Mononuclear cell (primary cell): ENCODE measurements around the gene TMUB1. TPM values are rescaled to one million over a fixed set of nuclear protein-coding genes. Genes with fewer than 3 reads are reported as not detected.

Source experiments
- H3K27me3 ChIP-seq: 2 replicates; pipeline ENCODE4 v1.6.0; 2011; ENCODE audit warnings: low read length, control low read depth; ENCODE audit not compliant: insufficient read depth
- H3K4me1 ChIP-seq: 2 replicates; pipeline ENCODE4 v1.5.1; 2011; ENCODE audit warnings: mild to moderate bottlenecking, low read length, control low read depth; ENCODE audit not compliant: insufficient read depth
- H3K4me3 ChIP-seq: 2 replicates; pipeline ENCODE4 v1.5.1; 2011; ENCODE audit warnings: mild to moderate bottlenecking, low read length, moderate library complexity
- H3K9me3 ChIP-seq: 2 replicates; pipeline ENCODE4 v1.5.1; 2011; ENCODE audit warnings: low read depth, mild to moderate bottlenecking, control low read depth, low read length
- total RNA-seq: library from RNA; depleted of rRNA; stranded (reverse); fragments of >200 nt; gene quantifications from one replicate; pipeline ENCODE4 v1.2.3, GENCODE V29; 2012

Gene TMUB1
- total RNA-seq, 1 donor: 20.0 TPM

DNA sequence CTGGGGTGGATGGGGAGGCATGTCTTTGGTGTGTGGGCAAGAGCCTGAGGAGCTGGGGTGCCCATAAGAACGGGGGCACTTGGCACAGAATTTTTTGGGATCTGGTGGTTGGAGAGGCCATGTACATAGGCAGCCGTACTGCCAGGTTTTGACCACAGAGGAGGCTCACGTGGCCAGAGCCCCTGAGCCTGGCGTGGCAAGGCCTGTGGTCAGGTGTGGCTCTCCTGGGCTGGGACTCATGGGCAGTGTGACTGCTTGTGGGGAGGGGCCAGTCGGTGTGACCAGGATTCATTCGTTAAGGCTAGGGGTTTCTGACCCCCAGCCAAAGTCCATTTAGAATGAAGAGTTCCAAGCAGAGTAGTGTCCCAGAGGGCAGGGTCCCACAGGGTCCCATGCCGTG, 41.2 kb upstream of the TMUB1 start:
- Histone ChIP-seq H3K9me3 (no peaks in the 10 kb centered on the region), H3K27me3 (no peaks in the 10 kb centered on the region), H3K4me3 (no peak overlapping the region), H3K4me1 (no peaks in the 10 kb centered on the region)

DNA sequence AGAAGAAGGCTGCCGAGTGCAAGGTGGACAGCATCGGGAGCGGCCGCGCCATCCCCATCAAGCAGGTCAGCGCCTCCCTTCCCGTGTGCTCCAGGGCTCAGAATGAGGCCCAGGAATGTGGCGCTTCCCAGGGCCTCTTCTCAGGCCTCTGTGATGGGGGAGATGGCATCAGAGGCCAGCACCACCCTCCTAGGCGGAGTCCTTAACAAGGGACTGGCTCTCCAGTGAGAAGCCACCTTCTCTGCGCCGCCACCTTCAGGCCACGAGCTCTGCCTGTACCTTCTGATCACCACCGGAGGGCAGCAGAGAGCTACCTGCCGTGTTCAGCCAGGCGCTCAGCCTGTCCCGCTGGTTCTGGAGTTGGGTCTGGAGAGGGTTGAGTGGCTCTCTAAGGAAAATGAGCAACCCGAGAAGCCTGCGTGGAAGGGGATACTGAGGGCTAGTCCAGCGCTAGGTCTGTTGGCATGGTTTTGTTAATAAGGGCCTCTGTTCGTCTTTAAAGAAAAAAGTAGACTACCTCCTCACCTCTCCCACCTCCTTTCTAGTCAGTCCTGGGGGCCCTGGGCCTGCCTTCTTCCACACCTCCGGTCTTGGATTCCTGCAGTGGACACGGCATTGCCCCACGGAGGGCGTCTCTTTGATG, 40.6 kb upstream of the TMUB1 start:
- Histone ChIP-seq H3K27me3 (no peaks in the 10 kb centered on the region), H3K9me3 (no peaks in the 10 kb centered on the region)

DNA sequence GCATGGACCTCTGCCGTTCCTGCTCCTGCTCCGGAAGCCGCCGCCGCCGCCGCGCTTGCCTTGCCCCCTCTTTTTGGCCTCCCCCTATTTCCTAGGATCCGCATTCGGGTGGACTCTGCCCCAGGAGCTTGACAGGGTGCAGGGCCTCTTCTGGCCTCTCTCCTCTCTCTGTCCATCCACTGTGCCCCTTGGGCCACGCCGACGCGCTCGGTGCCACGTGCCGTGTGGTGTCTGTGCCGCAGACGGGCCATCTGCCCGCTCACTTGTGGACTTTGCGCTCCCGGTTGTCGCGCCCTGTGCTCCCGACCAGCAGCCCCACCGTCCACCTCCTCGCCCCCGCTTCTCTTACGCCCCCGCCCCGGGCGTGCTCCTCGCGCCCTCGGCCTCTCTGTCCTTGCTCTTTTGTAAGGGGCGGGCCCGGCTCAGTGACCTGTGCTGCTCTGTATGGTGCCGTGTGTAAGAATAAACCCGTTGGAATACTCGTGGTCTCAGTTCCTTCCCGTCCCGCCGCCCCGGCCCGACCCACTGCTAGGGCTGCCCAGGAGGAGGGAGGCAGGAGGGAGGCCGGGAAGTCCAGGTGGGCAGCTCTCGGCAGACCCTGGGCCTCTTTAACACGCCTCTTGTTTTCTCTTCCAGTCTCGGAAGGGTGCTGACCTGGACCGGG, 40.0 kb upstream of the TMUB1 start:
- no peaks in the 10 kb centered on the region for H3K27me3 ChIP-seq
- no peaks in the 10 kb centered on the region for H3K4me1 ChIP-seq
- no peak overlapping the region for H3K4me3 ChIP-seq
- no peaks in the 10 kb centered on the region for H3K9me3 ChIP-seq

More for the DNA sequence above, 40.6 kb upstream of the TMUB1 start:
- Histone ChIP-seq H3K4me3 (no peak overlapping the region), H3K4me1 (no peaks in the 10 kb centered on the region)

DNA sequence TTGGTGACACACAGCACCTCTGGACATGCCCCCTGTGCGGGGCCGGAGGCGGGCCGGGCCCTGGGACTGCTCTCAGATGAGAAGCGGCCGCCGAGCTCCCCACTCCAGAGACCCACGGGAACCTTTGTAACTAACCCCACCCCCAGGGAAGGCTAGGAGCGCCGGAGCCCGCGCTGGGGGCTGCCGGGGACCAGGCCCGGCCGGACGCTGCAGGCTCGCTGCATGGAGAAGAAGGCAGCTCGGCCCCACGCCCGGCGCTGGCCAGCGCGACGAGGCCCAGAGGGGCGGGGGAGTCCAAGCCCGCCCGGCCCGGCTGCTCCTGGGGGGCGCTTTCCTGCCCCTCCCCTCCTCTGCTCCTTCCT, 39.5 kb upstream of the TMUB1 start:
- Histone ChIP-seq H3K9me3 (no peaks in the 10 kb centered on the region), H3K27me3 (no peaks in the 10 kb centered on the region), H3K4me1 (no peaks in the 10 kb centered on the region), H3K4me3 (no peak overlapping the region)

DNA sequence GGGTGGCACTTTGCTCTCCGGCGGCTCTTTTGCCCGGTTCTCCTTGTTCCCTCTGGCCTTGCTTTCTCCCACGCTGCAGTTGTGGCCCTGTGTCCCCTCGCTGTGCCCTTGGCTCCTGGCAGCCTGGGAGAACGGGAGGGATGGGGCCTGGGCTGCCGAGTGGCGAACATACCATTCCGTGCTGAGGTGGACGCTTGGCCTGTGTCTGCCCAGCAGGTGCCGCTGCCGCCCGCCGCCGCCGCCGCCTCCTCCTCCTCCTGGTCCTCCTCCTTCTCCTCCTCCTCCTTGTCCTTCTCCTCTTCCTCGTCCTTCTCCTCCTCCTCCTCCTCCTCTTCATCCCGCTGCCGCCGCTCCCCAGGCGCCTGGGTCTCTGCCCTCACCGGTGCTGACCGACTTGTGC, 39.0 kb upstream of the TMUB1 start:
- H3K4me1 ChIP-seq: no peaks in the 10 kb centered on the region
- no peaks in the 10 kb centered on the region for H3K27me3 ChIP-seq
- H3K9me3 ChIP-seq: no peaks in the 10 kb centered on the region
- H3K4me3 ChIP-seq: no peak overlapping the region

DNA sequence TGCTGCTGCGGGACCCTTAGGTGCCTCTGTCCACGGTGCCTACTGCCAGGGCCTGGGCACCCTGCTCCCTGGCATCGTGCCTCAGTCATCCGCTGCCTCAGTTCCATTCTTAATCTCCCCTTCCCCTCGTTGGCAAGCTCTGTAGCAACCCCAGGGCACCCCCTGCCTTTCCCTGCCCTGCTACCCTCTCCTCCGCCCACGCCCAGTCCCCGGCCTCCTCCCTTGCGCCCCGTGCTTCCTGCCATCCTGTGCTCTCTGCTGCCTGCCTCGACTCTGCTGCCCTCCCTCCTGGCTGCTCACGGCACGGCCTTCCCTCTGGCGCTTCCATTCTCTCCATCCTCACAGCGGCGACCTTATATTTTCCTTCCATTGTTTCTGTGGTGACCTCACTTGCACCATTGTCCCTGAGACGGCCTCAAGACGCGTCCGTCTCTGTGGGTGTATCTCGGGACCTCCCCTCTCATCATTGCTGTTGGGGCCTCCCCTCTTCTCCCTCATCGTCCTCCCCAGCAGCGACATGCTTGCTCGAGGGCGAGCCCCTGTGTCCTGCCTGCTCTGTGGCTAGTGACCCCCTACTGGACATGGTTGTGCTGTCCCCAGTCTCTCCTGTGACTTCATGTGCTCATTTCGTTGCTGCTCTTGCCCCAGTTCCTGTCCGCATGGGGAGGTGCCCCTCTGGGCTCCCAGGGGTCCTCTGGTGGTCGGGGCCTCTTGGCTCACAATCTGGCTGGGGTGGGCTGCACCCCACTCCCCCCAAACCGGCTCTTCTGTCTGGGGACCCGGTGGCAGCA, 38.3 kb upstream of the TMUB1 start:
- Histone ChIP-seq H3K9me3 (no peaks in the 10 kb centered on the region), H3K4me1 (no peaks in the 10 kb centered on the region), H3K4me3 (no peak overlapping the region), H3K27me3 (no peaks in the 10 kb centered on the region)

DNA sequence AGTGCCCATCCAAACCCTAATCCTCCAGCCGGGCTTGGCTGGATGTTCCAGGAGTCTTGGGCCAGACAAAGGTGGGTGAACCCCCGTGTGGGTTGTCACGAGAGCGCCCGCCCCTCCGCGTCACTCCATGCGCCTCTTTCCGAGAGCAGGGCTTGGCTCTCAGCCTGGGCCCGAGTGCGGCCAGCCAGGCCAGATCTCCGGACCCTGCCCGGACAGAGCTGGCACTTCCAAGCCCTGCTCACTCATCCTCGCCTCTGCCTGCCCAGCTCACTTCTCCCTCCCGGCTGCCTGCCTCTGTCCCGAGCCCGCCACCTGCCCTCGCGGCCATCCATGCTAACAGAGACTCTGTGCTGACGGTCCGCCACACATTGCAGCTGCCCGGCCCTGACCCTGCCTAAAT, 37.6 kb upstream of the TMUB1 start:
- Histone ChIP-seq H3K4me1 (no peaks in the 10 kb centered on the region), H3K9me3 (no peaks in the 10 kb centered on the region), H3K27me3 (no peaks in the 10 kb centered on the region), H3K4me3 (no peak overlapping the region)

DNA sequence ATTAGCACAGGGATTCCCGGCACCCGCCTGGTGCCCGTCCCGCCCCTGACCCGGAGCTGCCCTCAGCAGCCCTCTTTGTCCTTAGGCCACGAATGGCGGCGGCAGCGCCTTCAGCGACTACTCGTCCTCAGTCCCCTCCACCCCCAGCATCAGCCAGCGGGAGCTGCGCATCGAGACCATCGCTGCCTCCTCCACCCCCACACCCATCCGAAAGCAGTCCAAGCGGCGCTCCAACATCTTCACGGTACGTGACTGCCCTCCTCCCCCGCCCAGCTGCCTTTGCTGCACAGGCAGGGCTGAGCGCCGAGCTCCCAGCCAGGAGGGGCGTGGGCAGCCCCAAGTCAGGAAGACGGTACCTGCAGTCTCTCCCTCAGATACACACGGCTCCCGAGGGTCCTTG, 36.6 kb upstream of the TMUB1 start:
- H3K4me3 ChIP-seq: no peak overlapping the region
- no peaks in the 10 kb centered on the region for H3K27me3 ChIP-seq
- H3K9me3 ChIP-seq: no peaks in the 10 kb centered on the region
- H3K4me1 ChIP-seq: no peaks in the 10 kb centered on the region

DNA sequence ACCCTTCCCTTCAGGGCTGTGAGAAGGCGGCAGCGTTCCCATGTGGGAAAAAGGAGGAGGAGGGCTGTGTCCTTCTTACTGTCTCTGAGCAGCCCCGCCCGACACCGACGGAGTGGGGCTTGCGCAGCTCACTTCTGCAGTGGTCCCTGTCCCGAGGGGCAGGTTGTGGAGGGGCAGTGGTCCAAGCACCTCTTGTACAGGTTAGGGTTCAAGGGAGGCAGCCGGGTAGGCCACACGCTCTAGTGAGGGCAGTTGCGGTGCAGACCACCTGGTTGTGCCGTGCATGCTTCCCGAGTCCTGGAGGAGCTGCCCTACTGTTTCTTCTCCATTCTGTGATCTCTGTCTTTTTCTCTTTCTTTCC, 35.7 kb upstream of the TMUB1 start:
- Histone ChIP-seq H3K4me1 (peaks cover 4% of the 10 kb centered on the region), H3K27me3 (peaks cover 2% of the 10 kb centered on the region), H3K9me3 (no peaks in the 10 kb centered on the region), H3K4me3 (no peak overlapping the region)

DNA sequence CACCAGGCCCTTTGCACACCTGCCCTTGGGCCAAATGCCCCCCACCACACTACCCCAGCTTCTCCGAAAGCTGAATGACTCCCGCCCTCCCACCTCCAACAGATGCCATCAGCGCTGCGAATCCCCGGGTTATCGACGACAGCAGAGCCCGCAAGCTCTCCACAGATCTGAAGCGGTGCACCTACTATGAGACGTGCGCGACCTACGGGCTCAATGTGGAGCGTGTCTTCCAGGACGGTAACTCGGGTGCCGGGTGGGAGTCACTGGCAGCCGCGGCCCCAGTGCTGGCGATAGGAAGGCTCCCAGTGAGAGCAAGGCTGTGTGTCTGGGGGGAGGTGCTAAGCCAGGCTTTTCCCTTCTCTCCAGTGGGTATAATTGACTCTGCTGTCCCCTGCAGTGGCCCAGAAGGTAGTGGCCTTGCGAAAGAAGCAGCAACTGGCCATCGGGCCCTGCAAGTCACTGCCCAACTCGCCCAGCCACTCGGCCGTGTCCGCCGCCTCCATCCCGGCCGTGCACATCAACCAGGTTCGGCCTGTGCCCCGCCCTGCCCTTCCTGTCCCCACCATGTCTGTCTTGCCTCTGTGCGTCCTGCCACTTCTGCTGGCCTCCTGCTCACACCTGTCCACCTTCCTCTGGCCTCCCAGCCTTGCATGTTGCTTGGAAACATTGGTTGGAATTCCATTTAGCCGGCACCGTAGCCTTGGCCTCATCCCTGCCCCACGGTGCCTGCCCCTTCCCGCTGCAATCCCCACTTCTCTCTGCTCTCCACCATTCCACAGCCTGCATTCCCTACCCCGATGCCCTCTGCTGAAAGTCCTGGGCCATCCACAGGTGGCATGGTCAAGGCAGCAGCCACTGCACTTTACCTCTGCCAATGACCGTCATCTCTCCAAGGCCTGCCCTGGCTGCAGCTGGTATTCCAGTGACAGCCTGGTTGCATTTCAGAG, 35.1 kb upstream of the TMUB1 start:
- H3K4me1 ChIP-seq: peaks cover 4% of the 10 kb centered on the region
- H3K9me3 ChIP-seq: no peaks in the 10 kb centered on the region
- peaks cover 7% of the 10 kb centered on the region for H3K27me3 ChIP-seq
- no peak overlapping the region for H3K4me3 ChIP-seq

DNA sequence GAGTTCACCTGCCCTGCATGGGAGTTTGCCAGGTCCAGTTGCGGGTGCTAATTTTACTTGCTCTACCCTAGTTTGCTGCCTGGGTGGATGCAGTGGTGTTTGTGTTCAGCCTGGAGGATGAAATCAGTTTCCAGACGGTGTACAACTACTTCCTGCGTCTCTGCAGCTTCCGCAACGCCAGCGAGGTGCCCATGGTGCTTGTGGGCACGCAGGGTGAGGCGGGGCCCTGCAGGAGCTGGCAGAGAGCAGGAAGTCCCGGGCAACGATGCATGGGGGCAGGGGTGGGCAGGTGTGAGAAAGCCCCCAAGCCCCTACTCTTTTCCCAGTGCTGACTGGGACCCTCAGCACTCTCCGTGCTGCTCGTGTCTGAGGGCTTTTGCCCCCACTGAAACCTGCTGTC, 34.3 kb upstream of the TMUB1 start:
- peaks cover 7% of the 10 kb centered on the region for H3K27me3 ChIP-seq
- peaks cover 4% of the 10 kb centered on the region for H3K4me1 ChIP-seq
- H3K4me3 ChIP-seq: no peak overlapping the region
- no peaks in the 10 kb centered on the region for H3K9me3 ChIP-seq

DNA sequence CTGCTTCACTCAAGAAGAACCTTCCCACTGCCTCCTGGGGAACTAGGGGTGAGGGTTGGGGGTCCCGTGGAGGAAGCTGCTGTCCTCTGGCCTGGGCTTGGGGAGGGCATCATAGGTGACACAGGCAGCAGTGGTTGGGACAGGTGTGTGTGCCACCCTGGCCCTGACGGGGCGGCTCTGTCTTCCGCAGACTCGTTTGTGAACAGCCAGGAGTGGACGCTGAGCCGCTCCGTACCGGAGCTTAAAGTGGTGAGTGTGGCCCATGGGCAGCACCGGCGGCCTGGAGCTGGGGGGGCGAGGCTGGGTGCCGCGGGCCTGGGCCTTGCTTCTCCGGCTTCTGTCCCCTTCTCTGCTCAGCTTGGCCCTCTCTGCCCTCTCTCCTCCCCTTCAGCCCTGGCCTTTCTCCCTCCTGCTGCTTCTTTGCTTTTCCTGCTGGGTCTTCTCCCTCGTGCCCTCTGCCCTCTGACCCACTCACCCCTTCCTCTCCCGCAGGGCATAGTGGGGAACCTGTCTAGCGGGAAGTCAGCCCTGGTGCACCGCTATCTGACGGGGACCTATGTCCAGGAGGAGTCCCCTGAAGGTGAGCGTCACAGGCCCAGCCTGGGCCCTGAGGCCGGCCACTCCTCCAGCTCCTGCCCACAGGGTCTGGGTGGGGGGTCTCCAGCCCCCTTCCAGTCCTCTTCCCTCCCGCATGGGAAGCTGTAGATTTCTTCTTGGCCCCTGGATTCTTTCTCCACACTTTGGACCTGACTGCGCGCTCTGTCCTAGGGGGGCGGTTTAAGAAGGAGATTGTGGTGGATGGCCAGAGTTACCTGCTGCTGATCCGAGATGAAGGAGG, 33.5 kb upstream of the TMUB1 start:
- Histone ChIP-seq H3K4me3 (no peak overlapping the region), H3K4me1 (peaks cover 4% of the 10 kb centered on the region), H3K9me3 (no peaks in the 10 kb centered on the region), H3K27me3 (peaks cover 7% of the 10 kb centered on the region)

DNA sequence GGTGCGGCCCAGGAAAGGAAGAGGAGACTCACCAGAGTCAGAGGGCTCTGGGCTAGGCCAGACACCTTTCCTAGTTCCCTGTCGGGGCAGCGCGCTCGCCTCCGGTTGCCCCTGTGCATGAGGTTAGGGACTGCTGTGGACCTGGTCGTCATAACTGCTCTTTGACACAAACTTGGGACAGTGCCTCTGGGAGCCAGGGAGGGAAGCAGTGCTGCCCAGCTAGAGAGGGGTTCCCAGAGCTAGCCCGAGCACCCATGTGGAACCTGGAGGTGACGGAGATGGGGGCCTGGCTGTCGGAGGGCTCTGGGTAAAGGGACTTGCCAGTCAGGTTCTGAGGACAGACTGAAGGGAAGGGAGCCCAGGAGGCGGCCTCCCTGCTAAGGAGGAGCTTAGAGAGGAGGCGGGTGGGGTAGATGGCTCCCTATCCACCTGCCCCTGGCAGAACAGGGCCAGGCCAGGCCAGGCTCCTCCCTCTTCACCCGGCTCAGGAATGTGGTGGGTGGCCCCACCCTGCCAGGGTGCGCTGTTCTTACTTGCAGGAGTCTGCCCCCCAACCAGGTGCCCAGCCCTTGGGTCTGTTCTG, 32.6 kb upstream of the TMUB1 start:
- H3K9me3 ChIP-seq: no peaks in the 10 kb centered on the region
- H3K4me1 ChIP-seq: peaks cover 4% of the 10 kb centered on the region
- no peak overlapping the region for H3K4me3 ChIP-seq
- H3K27me3 ChIP-seq: peaks cover 7% of the 10 kb centered on the region
